ENCODE data around the gene CAPN6. TPM values are rescaled to one million over a fixed set of nuclear protein-coding genes. Genes with fewer than 3 reads are reported as not detected.

CAPN6 gene
- 1 to 10 TPM in 1 of 9 donors, under 1 TPM in 4, not detected in 4; 0.05 to 2.2 (median 0.46) TPM for total RNA-seq
- polyA plus RNA-seq = under 1 TPM in 1 of 2 donors, not detected in 1; 0.04 TPM
- long read RNA-seq, donor 1 = 0 reads
- long read RNA-seq, donor 2 = 0 reads
- long read RNA-seq, donor 3 = 0 reads

- Histone ChIP-seq H3K36me3 (no peaks in the 10 kb centered on the region), H3K4me3 (no peak within 1 kb of the TSS), H3K4me1 (no peaks in the 10 kb centered on the region), H3K9me3 (no peaks in the 10 kb centered on the region), H3K27ac (no peak within 1 kb of the TSS), H3K27me3 (peaks cover 0 to 46% (median 0%) of the 10 kb centered on the region in 9 donors)
- ATAC-seq = no peak
- DNase-seq = no peak
- TF ChIP-seq POLR2A (IDR thresholded peaks at IDR 0.05) (no peak), CTCF (IDR thresholded peaks at IDR 0.05) (no peak)
- 32 to 45% (median 41%) methylated on average over 7 to 8 of the region's 8 CpGs for WGBS, 4 donors
- intact Hi-C loops (cut with DNase I) = no loop called here
Observed at GRCh38 chrX:111270339-111270738, at the start of gene CAPN6. Gene CAPN6 (minus strand): TSS chrX:111270483. CDS start chrX:111263936, 6,547 bp downstream.

GRCh38 chrX:111319451-111319850 is 49.2 kb upstream of the CAPN6 start:
- ATAC-seq (no peak), DNase-seq (no peak)
- Histone ChIP-seq H3K9me3 (no peaks in the 10 kb centered on the region), H3K27ac (no peak overlapping the region), H3K36me3 (no peaks in the 10 kb centered on the region), H3K27me3 (peaks cover 0 to 20% (median 0%) of the 10 kb centered on the region in 9 donors), H3K4me1 (no peaks in the 10 kb centered on the region), H3K4me3 (no peak overlapping the region)
- no peak for TF ChIP-seq CTCF (IDR thresholded peaks at IDR 0.05)
- TF ChIP-seq POLR2A (IDR thresholded peaks at IDR 0.05) = no peak
- 49 to 72% (median 66%) methylated on average over 4 of the region's 4 CpGs for WGBS, 4 donors
- intact Hi-C loops (cut with DNase I) = no loop called here

GRCh38 chrX:111318901-111319300 is 48.6 kb upstream of the CAPN6 start:
- intact Hi-C loops (cut with DNase I) = no loop called here
- Histone ChIP-seq H3K36me3 (no peaks in the 10 kb centered on the region), H3K27ac (no peak overlapping the region), H3K4me1 (no peaks in the 10 kb centered on the region), H3K27me3 (peaks cover 0 to 20% (median 0%) of the 10 kb centered on the region in 9 donors), H3K4me3 (no peak overlapping the region), H3K9me3 (no peaks in the 10 kb centered on the region)
- TF ChIP-seq POLR2A (IDR thresholded peaks at IDR 0.05) (no peak), CTCF (IDR thresholded peaks at IDR 0.05) (no peak)
- no peak for DNase-seq
- no peak for ATAC-seq

- DNase-seq (no peak), ATAC-seq (no peak)
- intact Hi-C loops (cut with DNase I) = no loop called here
- H3K4me1 ChIP-seq = no peaks in the 10 kb centered on the region
- TF ChIP-seq CTCF (IDR thresholded peaks at IDR 0.05) (no peak), POLR2A (IDR thresholded peaks at IDR 0.05) (no peak)
- H3K9me3 ChIP-seq = no peaks in the 10 kb centered on the region
- no peak overlapping the region for H3K4me3 ChIP-seq
- H3K36me3 ChIP-seq = no peaks in the 10 kb centered on the region
- H3K27ac ChIP-seq = no peak overlapping the region
- H3K27me3 ChIP-seq = peaks cover 0 to 24% (median 0%) of the 10 kb centered on the region in 9 donors
- WGBS, 4 donors = 70 to 87% (median 78%) methylated on average over 2 of the region's 2 CpGs
Observed at GRCh38 chrX:111309083-111309482, 38.8 kb upstream of the CAPN6 start.

Measured in heart left ventricle (tissue), 16 donors.